HFF-Myc (cell line): Measurements from ENCODE around the gene PRKN.

Experiments used
- DNase-seq: peaks from one replicate; pipeline ENCODE4 v3.0.0-alpha.2; 2011; ENCODE audit warnings: low read depth; ENCODE audit errors: extremely low read depth
- H3K4me3 ChIP-seq: replicated peaks from 2 replicates; pipeline ENCODE4 v1.5.1; 2011; ENCODE audit warnings: low read depth, mild to moderate bottlenecking, control low read depth, low read length
- CTCF ChIP-seq: IDR thresholded peaks from 2 replicates; pipeline ENCODE4 v1.5.1; 2012; ENCODE audit warnings: mild to moderate bottlenecking, low read depth, low read length, control low read depth; ENCODE audit errors: missing control alignments

PRKN gene

GRCh38 chr6:162203287-162203686 lies 524.3 kb downstream of the PRKN start:
- DNase-seq = no peak
- no peak overlapping the region for H3K4me3 ChIP-seq
- TF ChIP-seq CTCF = no peak

GRCh38 chr6:162200945-162201690 lies 526.4 kb downstream of the PRKN start:
- TF ChIP-seq CTCF = no peak
- no peak for DNase-seq
- H3K4me3 ChIP-seq = no peak overlapping the region

GRCh38 chr6:162200041-162200440 lies 527.5 kb downstream of the PRKN start:
- no peak overlapping the region for H3K4me3 ChIP-seq
- no peak for DNase-seq
- no peak for TF ChIP-seq CTCF

- no peak for TF ChIP-seq CTCF
- no peak for DNase-seq
Measured at GRCh38 chr6:162198925-162199324, 528.6 kb downstream of the PRKN start.

GRCh38 chr6:162198076-162198475 lies 529.5 kb downstream of the PRKN start:
- no peak for DNase-seq
- no peak for TF ChIP-seq CTCF
- H3K4me3 ChIP-seq = no peak overlapping the region

More at GRCh38 chr6:162198925-162199324, 528.6 kb downstream of the PRKN start:
- H3K4me3 ChIP-seq = no peak overlapping the region

GRCh38 chr6:162195441-162195840 lies 532.1 kb downstream of the PRKN start:
- no peak for TF ChIP-seq CTCF
- no peak overlapping the region for H3K4me3 ChIP-seq
- DNase-seq = no peak

- no peak overlapping the region for H3K4me3 ChIP-seq
- no peak for DNase-seq
- TF ChIP-seq CTCF = no peak
Measured at GRCh38 chr6:162190981-162191380, 536.6 kb downstream of the PRKN start.
